Posterior vena cava (tissue), 2 donors: ENCODE data around the gene TTLL10. TPM values are rescaled to one million over a fixed set of nuclear protein-coding genes. Genes with fewer than 3 reads are reported as not detected.
A peak's percentile ranks its signal among the peaks of the same experiment; 100 is the strongest.

Experiments used
- DNase-seq: peaks from one replicate; pipeline ENCODE4 v3.0.0-alpha.2; 2020; ENCODE audit warnings: low spot score
- intact Hi-C, 2 donors: fragments of 100-400 bp; cut with DNase I; formaldehyde crosslinking; loops; one replicate each; pipeline versions ENCODE4 v1.14.1 to v1.14.2; 2022 to 2023
- total RNA-seq, 2 donors: library from RNA; stranded (reverse); fragmentation: NEBNext Ultra II Directional; extraction: Animal tissue kit (Norgen Biotek cat#: 25700); gene quantifications; one replicate each; pipeline ENCODE4 v1.2.1, GENCODE V29; 2021
- donor health status: DM: yes; HTN: yes; CAD: no.
- donor health status: DM: yes; HTN: yes; CAD: no.

TTLL10 gene
- total RNA-seq, 2 donors from 2014 or later: 0.19 TPM; not detected in 1

DNA sequence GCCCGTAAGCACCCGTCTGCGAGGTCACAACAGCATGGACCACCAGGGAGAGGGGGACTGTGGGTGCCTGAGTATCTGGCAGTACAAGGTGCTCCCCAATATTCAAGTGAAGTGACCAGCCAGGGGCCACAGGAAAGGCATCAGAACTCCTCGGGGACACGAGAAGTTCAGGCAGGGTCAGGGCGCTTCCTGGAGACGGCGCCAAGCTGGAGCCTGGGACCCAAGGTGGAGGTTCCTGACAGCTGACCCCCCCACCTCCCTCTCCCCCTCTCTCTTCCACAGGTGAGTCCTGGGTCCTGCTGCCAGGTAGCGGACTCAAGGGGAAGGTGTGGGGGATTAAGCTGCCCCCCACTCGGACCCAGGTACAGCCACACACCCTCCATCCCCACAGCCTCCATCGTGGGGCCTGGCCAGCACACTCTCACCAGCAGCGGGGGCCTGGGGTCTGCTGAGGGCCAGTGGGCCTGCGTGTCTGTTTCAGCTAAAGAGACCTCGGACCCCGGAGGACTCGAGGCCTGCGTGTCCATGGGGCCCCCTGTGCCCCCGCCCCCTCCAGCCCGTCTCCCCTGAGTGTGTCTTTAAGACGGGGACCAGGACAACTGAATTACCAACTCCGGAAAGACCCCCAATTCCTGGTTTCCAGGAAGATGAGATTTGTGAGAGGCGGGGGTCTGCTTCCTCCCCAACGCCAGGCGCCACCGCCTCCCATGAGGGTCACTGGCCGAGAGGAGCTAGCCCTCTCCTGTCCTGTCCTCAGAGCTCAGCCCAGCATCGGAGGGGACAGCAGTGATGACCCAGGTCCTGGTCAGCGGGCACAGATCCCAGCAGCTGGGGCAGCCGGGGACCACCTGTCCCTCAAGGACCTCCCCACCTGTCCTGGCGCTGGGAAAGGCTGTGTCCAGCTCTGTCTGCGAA, 26.5 kb downstream of the TTLL10 start:
- DNase-seq: peak; percentile 77
- intact Hi-C loops: no loop called here

DNA sequence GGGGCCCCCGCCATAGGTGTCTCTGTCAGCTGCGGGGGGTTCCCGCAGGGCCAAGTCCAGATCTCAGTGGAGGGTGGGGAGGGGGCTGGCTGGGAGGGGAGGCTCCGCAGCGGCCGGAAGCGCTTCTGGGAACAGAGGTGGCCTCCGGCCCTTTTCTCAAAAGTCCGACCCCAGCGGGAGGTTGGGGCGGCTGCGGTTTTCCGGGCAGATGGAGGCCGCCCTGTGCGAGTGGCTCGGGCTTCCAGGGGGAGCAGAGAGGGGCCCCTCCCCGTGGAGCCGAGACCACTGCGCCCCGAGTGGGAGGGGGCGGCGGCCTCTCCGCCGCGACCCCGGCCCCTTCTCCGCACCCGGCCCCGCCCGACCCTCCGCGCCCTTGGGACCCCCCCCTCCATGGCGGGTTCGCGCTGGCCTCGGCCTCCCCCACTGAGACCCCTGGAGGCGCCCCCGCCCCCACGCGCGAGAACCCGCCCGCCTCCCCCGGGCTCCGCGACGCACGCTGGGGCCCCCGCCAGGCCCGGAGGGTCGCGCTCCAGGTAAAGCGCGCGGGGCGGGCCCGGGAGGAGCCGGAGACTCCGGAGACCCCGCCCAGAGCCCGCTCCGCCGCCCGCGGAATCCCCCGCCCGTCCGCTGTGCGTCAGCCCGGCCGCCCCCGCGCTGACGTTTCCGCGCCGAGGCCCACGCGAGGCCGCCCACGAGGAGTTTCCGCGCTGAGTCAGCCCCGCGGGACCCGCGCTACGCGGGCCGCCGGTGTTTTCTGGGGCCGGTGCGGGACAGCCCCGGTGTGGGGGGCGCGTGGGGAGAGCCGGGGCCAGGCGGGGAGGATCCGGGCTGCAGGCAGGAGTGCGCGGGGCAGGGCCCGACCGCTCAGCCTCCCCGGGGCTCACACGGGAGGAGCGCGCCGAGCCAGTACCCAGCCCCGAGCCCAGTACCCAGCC, 27.5 kb downstream of the TTLL10 start:
- intact Hi-C loops: no loop called here
- DNase-seq: peak; percentile 87

DNA sequence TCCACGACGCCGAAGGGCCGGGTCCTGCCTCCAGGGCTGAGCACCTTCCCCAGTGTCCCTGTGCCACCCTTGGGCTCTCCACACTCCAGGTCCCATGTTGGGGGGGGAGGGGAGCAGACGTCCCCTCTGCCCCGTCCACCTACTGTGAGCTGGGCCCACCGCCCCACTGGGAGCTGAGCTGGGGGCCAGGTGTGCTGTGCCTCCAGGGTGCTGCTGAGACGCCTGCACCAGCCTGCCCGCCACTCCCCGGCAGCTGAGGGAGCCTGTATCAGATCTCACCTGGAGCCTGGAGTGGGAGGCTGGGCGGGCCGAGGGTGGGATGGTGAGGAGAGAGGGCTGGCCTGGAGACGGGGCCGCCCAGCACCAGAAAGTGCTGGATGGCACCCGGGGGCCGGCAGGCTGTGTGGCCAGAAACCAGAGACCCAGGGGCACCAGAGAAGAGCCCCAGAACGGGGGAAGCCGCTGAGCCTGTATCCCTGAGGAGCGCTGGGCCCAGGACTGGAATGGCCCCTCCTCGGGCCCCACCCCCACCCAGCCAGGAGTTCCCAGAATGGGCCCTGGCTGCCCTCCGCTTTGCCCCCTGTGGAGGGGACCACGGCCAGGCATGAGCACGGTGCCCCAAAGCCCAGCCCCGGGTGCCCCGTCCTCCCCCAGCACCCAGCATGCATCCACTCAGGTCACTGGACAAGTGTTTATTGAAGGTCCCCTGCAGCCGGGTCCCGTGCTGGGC, 29.3 kb downstream of the TTLL10 start:
- intact Hi-C loops: no loop called here
- DNase-seq: no peak

DNA sequence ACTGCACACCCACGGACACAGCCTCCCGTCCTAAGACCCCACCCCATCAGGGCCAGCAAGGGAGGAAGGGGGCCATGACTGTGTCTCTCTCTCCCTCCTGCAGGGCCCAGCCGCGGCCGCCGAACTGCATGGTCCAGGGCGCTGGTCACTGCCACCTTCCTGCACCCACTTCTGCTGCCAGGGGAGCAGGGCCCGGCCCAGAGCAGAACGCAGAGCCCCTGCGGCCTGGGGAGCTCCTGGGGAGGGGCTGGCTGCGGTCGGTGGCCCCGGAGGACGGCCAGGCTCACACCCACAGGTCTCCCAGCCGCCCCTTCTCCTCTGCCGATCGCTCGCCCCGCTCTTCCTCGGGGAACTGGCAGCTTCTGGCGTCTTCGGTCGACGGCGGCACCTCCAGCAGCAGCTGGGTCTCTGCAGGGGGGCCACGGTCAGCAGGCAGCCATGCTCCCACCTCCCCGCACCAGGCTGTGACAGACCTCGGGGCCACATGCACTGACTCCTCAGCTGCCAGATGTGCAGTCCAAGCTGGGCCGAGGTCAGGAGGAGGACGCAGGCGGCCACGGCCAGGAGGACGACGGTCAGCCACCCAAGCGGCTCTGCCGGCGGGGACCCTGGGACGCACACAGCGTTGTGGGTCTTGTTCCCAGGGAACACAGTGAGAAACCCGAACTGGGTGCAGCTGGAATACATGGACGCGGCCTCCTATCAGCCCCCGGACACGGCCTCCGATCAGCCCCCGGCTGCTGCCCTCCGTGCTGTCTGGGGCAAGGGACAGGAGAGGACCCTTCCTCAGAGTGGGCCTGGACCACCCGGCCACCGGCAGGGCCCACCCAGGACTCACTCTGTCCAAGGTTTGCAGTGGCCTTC, 30.1 kb downstream of the TTLL10 start:
- DNase-seq: no peak
- intact Hi-C loops: no loop called here

DNA sequence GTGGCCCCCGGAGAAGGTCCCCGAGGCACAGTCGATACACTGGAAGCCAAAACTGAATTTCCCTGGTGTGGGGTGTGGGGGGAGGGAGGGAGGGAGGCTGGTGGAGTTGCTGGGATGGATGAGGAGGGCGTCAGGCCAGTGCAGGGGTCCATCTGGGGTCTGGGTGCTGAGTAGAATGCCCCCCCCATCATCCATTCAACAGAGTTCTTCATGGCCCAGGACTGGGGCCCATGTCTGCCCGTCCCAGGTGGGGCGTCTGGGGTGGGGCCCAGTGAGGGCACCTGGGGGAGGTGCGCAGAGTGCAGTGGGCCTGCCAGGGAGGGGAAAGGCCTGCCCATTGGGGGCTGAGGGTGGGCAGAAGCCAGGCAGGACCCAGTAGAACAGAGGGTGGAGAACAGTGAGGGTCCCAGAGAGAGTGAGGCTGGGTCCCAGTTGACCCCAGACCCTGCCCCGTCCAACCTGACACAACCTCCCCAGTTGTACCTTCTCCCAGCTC, 30.8 kb downstream of the TTLL10 start:
- no peak for DNase-seq
- intact Hi-C loops: no loop called here

DNA sequence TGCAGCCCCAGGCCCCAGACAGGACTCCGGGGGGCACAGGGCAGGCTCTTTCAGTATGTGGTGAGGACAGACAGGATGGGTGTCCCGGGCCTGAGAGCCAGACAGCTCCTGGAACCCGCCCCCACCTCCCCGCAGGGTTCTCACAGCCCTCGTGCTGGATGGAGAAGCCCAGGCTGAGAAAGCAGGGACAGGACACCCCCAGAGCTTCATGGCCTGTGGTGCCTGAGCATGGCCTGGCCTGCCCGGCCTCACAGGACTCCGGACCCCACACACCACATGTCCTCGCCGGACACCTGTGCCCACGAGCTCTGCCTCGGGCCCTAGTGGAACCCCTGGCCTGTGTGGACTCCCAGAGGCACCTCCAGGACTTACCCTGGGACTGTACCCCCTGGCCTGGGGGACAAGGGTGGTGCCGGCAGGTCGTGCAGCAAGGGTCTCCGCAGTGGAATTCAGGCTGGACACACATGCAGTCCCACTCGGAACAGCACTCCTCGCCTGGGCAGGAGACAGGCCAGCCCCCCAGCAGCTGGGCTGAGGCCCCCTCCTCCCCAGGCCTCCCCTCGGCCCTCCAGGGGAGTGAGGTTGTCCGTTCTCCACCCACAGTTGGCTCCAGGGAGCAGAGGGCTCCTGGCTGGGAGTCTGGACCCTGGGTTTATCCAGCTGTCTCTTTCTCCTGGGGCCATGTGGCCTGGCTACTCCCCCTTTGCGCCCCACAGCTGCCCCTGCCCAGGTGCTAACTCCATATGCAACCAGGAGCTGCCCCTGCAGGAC, 31.5 kb downstream of the TTLL10 start:
- no peak for DNase-seq
- intact Hi-C loops: no loop called here

DNA sequence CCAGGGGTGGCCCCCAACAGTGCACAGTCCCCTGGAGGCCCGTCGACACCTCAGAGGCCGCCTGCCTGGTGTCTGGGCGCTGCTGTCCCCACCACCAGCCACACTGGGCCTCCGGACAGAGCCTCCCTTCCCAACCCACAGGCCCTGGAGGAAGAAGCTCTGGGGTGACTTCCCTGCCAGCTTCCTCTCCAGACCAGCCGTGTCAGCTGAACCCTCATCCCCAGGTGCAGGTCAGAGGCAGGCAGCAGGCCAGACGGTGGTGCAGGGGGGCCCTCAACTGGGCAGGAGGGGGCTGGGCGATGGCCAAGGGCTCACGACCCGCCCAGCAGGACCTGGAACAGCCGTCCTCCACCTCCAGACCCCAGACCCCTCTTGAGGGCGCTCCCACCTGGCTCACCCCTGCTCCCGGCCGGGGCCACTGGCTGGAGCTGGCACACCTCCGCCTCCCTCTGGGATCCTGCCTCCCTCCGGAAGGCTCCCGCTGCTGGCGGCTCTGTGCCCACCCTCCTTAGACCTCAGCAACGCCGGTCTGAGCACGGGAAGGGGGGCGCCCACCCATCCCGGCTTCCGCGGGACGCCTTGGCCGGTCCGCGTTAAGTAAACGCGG, 32.2 kb downstream of the TTLL10 start:
- intact Hi-C loops: no loop called here
- no peak for DNase-seq

DNA sequence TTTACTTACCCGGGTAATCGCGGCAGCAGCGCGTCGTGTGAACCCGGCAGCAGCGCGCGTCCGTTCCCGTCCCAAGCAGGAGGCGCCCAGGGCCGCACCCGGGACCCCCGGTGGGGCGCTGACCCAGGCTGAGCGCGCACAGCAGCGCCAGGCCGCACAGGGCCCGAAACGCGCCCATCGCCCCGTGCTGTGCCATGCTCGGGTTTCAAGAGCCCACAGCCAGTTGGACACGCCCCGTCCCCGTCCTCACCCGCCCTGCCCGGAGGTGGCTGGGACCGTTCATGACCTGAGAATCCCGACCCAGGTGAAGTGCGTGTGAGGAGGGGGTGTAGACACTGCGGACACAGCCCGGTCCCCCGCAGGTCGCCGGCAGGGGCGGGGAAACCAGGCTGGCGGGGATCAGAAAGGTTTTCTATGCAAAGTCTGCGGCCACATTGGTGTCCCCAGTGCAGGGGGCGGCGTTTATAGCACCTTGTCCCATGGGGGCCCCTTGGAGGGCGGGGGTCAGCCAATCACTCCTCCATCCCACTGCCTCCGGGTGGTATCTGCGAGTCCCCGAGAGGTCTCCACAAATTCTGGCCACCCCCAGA, 32.8 kb downstream of the TTLL10 start, which contains the start of gene TNFRSF18:
TSS of gene TNFRSF18 (minus strand) at position 217 of the 590 bp plus-strand sequence. CDS start at position 196, 21 bp downstream.
- intact Hi-C loops: no loop called here
- DNase-seq: no peak

DNA sequence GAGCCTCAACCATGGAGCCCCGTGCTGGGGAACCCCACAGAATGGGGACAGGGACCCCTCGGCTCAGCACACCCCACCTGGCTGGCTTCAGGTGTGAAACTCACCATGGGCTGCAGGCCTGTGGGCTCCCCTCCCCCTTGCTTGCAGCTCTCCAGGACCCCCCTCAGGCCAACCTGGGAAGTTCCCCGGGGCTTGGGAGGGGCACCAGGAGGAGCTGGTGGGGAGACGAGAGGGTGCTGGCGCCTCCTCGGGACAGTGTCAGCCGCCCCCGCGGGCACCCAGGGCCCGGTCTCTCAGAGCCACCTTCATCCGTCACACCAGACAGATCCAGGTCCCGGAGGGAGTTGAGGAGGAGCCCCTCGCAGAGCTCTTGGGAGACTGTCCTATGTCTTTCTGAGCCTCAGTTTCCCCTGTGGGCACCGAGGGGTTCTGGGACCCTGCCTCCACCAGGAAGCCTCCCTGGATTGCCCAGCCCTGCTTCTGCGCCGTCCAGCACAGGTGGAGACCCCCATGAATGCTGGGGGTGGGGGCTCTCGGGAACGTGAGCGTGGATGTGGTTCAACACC, 33.4 kb downstream of the TTLL10 start:
- intact Hi-C loops: no loop called here
- DNase-seq: peak; percentile 67

DNA sequence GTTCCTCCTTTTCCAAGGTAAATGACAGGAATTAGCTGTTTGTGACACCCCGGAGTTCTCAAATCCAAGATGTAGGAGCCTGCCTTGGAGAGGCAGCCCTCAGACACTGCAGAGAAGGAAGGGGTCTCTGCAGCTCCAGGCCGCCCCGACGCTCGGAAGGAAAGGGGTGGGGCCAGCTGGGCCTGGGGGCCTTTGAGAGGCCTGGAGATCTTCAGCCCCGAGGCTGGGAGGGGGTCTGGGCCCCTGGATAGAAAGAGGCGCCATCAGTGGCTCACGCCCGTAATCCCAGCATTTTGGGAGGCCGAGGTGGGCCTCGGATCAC, 33.9 kb downstream of the TTLL10 start:
- peak; percentile 69 for DNase-seq
- intact Hi-C loops: no loop called here

DNA sequence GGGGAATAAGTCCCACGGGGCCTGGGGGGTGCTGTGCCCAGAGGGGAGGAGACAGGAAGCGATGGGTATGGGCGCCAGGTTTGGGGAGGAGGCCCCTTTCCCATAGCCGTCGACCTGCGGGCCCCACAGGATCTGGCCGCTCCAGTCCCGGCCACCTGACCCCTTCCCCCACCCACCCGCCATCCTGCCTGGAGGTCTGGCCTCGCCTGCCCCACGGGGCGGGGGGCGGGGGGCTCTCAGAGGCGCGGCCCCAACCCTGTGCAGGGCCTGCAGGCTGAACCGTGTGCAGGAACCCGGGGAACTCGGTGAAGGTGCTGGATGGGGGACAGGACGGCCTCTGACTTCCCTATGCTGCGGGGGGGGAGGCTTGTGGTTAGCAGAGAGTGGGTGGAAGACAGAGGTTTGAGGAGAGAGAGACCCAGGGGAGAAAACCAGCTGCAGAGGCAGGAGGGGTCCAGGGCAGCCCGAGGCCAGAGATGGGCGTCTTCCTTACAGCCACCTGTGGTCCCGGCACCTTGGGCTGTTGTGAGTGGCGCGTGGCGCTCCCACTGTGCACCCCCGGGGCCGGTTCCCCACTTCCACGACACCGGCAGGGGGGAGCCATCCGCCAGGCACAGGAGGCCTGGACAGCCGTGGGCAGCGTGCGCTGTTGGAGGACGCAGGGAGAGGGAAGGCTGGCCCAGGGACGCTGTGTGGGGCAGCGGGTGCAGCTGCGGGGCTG, 35.2 kb downstream of the TTLL10 start:
- intact Hi-C loops: no loop called here
- DNase-seq: peak; percentile 80

DNA sequence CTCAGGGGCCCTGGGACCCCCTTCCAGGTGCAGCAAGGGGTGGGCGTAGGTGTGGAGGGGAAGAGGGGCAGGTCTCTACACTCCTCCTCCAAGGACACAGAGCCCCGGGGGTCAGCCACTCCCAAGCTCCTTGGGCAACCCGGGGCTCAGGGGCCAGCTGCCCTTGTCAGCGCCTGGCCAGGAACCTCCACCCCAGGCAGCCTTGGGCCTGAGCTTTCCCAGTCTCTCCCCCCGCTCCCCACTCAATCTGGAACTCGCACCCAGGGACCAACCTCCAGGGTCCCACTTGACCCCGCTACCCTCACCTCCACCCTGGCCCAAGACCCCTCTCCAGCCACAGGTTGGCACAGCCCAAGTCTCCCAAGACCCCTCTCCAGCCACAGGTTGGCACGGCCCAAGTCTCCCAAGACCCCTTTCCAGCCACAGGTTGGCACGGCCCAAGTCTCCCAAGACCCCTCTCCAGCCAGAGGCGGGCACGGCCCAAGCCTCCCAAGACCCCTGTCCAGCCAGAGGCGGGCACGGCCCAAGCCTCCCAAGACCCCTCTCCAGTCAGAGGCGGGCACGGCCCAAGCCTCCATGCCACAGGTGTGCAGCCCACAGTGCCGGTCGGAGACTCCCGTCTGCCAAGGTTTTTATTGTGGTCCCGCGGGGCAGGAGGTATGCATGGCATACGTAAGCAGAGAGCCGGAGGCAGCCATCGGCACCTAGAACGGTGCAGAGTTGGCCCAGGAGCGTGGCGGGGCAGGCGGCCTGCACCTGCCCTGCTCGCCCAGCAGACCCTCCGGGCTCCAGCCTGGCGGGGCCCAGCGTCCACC, 37.3 kb downstream of the TTLL10 start:
- intact Hi-C loops: no loop called here
- peak; percentile 62 for DNase-seq

DNA sequence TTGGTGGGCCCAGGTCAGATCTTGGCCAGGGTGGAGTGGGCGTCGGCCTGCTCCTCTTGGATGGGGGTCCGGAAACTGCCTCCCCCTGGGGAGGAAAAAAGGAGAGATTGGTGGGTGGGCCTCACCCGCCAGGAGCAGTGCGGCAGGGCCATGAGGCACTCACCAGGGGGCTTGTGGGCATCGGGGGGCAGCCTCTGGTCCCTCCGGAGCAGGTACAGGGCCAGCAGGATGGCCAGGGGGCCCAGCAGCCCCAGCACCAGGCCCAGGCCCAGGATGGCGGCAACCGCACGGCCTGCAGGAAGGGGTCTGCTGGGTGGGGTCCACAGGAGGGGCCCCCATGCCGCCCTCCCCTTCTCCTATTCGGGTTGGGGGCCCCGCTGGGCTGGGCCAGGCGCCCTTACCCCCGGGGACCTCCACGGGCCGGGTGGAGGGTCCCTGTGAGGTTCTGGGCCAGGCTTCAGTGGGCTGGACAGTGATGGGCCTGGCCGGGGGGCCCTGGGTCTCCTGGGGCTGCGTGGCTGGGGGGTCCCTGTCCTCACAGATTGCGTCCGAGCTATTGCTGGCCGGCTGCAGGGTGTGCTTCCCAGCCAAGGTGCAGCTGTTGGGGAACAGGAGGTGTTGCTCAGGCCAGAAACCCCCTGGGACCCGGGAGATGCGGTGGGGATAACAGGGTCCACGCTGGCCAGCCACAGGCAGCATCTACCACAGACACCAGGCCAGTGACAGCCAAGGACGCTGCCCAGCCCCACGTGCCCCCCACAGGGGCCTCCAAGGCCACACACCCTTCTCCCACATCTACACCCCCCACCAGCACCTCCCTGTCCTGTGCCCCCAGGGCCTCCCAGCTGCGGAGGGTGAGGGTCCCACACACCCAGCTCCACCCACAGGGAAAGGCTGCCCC, 38.1 kb downstream of the TTLL10 start:
- DNase-seq: no peak
- intact Hi-C loops: no loop called here

DNA sequence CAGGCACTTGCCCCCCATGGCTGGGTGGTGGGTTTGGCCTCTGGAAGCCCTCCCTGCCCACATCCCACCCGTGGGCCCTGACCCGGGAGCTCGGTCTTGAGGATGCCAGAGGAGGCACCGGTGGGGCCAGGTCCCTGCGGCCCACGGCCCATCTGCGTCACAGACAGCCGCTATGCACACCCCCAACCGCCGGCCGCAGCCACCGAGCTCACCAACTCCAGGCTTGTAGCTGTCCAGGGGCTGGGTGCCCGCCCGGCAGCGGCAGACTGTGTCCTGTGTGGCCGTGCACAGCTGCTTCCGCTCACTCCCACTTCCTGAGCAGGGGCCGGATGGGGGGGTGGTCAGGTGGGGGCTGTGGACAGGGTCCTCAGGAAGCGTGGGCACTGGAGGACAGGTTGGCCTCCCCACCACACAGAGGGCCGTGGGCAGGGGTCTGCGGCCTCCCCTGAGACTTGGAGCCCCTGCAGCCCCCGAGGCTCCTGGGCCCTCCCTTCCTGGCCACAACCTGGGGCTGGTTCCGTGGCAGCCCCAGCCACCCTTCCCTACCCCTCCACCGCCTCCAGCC, 39.2 kb downstream of the TTLL10 start:
- intact Hi-C loops: no loop called here
- no peak for DNase-seq
